Colonic mucosa (tissue), 4 donors: ENCODE data around the gene REEP5. TPM values are rescaled to one million over a fixed set of nuclear protein-coding genes. Genes with fewer than 3 reads are reported as not detected.

ENCODE experiments used
- DNase-seq: peaks from one replicate; pipeline ENCODE4 v3.0.0-alpha.2; 2020
- H3K27ac ChIP-seq: fragments of 200-600 bp; one replicate; pipeline ENCODE4 v1.8.0; 2021
- H3K27me3 ChIP-seq: fragments of 200-600 bp; one replicate; pipeline ENCODE4 v1.8.0; 2021
- H3K36me3 ChIP-seq: fragments of 200-600 bp; one replicate; pipeline ENCODE4 v1.8.0; 2021
- H3K4me1 ChIP-seq: fragments of 200-600 bp; one replicate; pipeline ENCODE4 v1.8.0; 2021; ENCODE audit warnings: mild to moderate bottlenecking
- H3K4me3 ChIP-seq: fragments of 200-600 bp; one replicate; pipeline ENCODE4 v1.8.0; 2021
- H3K9ac ChIP-seq, 2 donors: one replicate each; pipeline ENCODE4 v1.7.0; 2013; ENCODE audit warnings: control low read depth in 2 of 2, low read depth in 2 of 2, low read length in 2 of 2
- H3K9me3 ChIP-seq: fragments of 200-600 bp; one replicate; pipeline ENCODE4 v1.8.0; 2021
- CTCF ChIP-seq: fragments of 200-600 bp; IDR thresholded peaks from one replicate; pipeline ENCODE4 v1.8.0; 2022; ENCODE audit warnings: antibody characterized with exemption, mild to moderate bottlenecking
- intact Hi-C: fragments of 100-400 bp; cut with DNase I; formaldehyde crosslinking; loops from one replicate; pipeline ENCODE4 v1.14.1; 2022
- total RNA-seq, 2 donors: library from RNA; stranded (reverse); fragmentation: NEBNext Ultra II Directional in 1 of 2; extraction: Animal tissue kit (Norgen Biotek cat#: 25700) in 1 of 2; gene quantifications; one replicate each; pipeline ENCODE4 v1.2.1, GENCODE V29; 2021
- donor health status: healthy.
- donor health status: DM: no; HTN: no; CAD: no.
- donor health status: DM: no; HTN: no; CAD: no.

Gene REEP5
- total RNA-seq, 2 donors from 2014 or later: 76.7 to 96.3 TPM

GRCh38 chr5:112833971-112834370 is 88.1 kb downstream of the REEP5 start:
- Histone ChIP-seq H3K4me1 (no peaks in the 10 kb centered on the region), H3K27ac (no peak overlapping the region), H3K9ac (no peak overlapping the region), H3K9me3 (no peaks in the 10 kb centered on the region), H3K27me3 (no peaks in the 10 kb centered on the region), H3K4me3 (no peak overlapping the region), H3K36me3 (peaks cover 8% of the 10 kb centered on the region)
- no peak for TF ChIP-seq CTCF
- DNase-seq: no peak
- intact Hi-C loops: no loop called here

- Histone ChIP-seq H3K27me3 (no peaks in the 10 kb centered on the region), H3K27ac (no peak overlapping the region), H3K4me3 (no peak overlapping the region), H3K36me3 (no peaks in the 10 kb centered on the region), H3K4me1 (no peaks in the 10 kb centered on the region), H3K9ac (no peak overlapping the region), H3K9me3 (no peaks in the 10 kb centered on the region)
- TF ChIP-seq CTCF: no peak
- intact Hi-C loops: no loop called here
- no peak for DNase-seq
These were observed 91.6 kb downstream of the REEP5 start for GRCh38 chr5:112830378-112830777.

Other genes starting within 250 kb of the REEP5 start
- gene APC, start 184.3 kb downstream of the REEP5 start, total RNA-seq: 10 to 100 TPM; 36.0 to 36.8 TPM
- 10 to 100 TPM; 27.0 to 33.2 TPM for gene SRP19, start 60.9 kb downstream of the REEP5 start, total RNA-seq
- 10 to 100 TPM; 39.5 to 48.2 TPM for gene DCP2, start 54.6 kb upstream of the REEP5 start, total RNA-seq